ENCODE measurements around the gene CRYBG1.

The CRYBG1 gene

DNA sequence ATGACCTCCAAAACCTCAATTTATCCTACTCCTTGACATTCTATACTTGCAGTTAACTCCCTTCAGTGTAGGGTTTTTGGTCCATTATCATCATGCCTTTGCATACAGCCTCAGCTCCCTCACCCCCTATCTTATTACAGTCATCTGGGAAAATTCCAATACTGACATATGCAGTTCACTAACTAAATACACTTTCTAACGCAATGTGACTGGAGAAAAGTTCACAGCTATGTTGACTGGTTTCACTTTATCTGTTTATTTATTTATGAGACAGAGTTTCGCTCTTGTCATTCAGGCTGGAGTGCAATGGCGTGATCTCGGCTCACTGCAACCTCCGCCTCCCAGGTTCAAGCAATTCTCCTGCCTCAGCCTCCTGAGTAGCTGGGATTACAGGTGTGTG is 64.9 kb downstream of the CRYBG1 start:
- TF ChIP-seq, protein P1, sequence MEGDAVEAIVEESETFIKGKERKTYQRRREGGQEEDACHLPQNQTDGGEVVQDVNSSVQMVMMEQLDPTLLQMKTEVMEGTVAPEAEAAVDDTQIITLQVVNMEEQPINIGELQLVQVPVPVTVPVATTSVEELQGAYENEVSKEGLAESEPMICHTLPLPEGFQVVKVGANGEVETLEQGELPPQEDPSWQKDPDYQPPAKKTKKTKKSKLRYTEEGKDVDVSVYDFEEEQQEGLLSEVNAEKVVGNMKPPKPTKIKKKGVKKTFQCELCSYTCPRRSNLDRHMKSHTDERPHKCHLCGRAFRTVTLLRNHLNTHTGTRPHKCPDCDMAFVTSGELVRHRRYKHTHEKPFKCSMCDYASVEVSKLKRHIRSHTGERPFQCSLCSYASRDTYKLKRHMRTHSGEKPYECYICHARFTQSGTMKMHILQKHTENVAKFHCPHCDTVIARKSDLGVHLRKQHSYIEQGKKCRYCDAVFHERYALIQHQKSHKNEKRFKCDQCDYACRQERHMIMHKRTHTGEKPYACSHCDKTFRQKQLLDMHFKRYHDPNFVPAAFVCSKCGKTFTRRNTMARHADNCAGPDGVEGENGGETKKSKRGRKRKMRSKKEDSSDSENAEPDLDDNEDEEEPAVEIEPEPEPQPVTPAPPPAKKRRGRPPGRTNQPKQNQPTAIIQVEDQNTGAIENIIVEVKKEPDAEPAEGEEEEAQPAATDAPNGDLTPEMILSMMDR (conservative IDR thresholded peaks at IDR 0.05), result no peak
- no peak for TF ChIP-seq ZFX (IDR thresholded peaks at IDR 0.05)
- H3K27ac ChIP-seq, result no peak overlapping the region

DNA sequence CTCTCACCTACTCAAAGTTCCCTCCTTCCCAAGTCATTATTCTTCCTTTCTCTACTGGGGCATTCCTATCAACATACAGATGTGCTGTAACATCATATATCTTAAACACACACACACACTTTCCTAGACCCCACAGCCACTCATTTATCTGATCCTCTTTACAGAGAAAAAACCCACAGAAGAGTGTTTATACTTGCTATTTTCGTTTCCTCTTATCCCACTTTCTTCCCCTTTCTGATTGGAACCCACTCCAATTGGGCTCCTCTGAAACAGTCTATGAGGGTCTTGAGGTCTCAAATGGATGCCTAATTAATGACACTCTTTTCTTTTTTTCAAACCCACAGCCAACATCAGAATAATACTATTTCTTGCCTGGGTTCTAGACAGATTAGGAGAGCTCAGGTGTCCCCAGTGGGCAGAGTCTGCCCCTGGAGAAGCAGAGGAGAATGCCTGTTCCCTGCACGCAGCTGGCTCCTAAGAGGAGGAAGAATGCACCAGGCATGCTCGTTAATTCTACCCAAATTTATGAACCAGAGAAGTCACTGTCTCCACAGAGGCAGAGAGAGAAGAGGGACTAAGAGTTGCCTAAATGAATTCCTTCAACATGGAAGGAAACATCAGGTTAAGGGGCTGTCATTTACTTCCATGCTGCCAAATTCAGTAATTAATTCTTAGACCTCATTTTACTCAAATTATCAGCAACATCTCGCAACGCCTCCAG is 65.9 kb downstream of the CRYBG1 start:
- TF ChIP-seq ZFX (IDR thresholded peaks at IDR 0.05), result no peak
- TF ChIP-seq, protein P1 (conservative IDR thresholded peaks at IDR 0.05), result no peak
- no peak overlapping the region for H3K27ac ChIP-seq

DNA sequence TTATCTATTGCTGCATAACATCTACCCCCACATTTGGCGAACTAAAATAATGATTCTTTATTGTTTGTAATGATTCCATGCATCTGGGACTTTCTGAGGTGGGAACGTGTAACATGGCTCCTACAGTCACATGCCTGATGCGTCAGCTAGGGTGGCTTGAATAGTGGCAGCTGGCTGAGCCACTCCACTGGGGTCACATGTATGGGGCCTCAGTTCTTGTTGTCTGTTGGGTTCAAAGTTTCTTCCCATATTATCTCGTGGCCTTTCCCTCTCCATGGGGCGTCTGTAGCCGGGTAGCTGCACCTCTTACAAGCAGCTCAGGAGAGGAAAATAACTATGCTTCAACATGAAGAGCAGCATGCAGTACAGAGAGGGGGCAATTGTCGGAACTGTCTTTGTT is 69.9 kb downstream of the CRYBG1 start:
- H3K27ac ChIP-seq, result peak overlapping the region; percentile 91
- TF ChIP-seq, protein P1 (conservative IDR thresholded peaks at IDR 0.05), result no peak
- TF ChIP-seq ZFX (IDR thresholded peaks at IDR 0.05), result no peak

DNA sequence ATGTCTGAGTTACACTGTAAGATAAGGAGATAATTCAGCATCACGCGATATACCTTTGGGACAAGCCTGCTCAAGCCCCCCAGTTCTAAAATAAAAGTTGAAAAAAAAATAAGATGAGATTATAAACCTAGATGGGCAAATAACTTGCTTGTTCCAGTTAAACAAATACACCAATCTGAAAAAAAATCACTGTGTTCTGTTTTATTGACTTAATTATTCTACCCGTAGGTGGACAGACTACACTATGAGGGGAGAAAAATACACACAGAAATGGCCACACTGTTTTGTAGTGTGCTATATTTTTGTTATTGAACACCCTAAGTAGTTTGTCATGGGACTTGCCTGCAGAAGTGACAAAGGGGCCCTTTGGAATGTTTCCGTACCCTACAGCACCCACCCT is 70.9 kb downstream of the CRYBG1 start:
- peak overlapping the region; percentile 91 for H3K27ac ChIP-seq

DNA sequence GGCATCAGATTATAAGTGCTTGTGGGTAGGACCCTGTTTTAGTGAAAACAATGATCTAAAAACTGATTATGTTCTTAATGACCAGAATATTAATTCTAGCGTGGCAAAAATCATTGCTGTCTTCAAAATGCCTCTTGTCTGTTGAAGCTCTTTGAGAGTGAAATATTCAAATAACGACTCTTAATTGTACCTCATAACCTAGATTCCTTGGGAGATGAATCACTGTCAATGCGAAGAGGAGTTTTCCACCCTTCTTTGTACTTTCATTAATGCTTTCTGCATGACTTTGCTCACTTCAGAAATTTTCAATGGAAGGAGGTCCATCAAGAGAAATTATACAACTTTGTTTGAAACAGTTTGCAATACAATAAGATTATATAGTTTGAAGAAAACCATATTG is 71.5 kb downstream of the CRYBG1 start:
- peak overlapping the region; percentile 91; the same call in 1 of the 2 replicates for H3K27ac ChIP-seq
- TF ChIP-seq, protein P1 (conservative IDR thresholded peaks at IDR 0.05), result no peak
- TF ChIP-seq ZFX (IDR thresholded peaks at IDR 0.05), result no peak

More for the DNA sequence above, 70.9 kb downstream of the CRYBG1 start:
- TF ChIP-seq ZFX (IDR thresholded peaks at IDR 0.05), result no peak
- TF ChIP-seq, protein P1 (conservative IDR thresholded peaks at IDR 0.05), result no peak

DNA sequence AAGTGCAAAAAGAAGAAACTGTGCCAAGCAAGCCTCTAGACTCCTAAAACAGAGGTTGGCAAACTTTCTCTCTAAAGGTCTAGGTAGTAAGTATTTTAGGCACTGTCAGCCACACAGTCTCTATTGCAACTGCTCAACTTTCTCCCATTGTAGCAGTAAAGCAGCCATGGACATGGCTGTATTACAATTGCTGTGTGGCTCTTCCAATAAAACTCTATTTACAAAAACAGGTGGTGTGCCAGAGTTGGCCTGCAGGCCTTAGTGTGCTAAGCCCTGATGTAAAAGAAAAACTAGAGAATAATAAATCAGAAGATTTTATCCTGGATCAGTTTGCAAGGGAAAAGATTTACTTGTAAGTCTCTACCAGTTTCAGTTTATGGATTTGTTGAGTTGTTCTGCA is 74.0 kb downstream of the CRYBG1 start:
- no peak for TF ChIP-seq ZFX (IDR thresholded peaks at IDR 0.05)
- TF ChIP-seq, protein P1 (conservative IDR thresholded peaks at IDR 0.05), result no peak
- H3K27ac ChIP-seq, result no peak overlapping the region

DNA sequence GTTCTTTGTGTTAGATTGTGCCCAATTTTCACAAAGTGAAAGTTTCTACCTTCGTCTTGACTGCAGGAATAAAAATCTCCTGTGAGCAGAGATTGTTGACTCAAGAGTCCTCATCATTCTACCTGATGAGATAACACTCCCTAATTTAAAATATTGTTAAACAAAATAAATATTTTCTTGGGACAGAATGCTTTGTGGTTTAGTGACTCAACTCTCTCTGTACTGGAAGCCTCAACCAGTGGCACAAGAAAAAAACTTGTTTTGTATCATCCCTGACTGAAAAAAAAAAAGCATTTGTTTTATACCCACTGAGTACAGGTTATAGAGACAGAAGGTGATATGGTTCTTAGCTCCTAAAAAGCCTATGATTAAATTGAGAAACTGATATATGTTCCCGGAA is 78.9 kb downstream of the CRYBG1 start:
- TF ChIP-seq, protein P1 (conservative IDR thresholded peaks at IDR 0.05), result no peak
- TF ChIP-seq ZFX (IDR thresholded peaks at IDR 0.05), result no peak
- H3K27ac ChIP-seq, result no peak overlapping the region
